Breast epithelium (tissue), 3 donors: Measurements from ENCODE around the gene PLPP2.

ENCODE experiments used
- POLR2A ChIP-seq: fragments of 450-650 bp; IDR thresholded peaks from one replicate; pipeline ENCODE4 v1.6.1; 2016; ENCODE audit warnings: antibody characterized with exemption, mild to moderate bottlenecking, moderate library complexity
- POLR2AphosphoS5 ChIP-seq, 3 donors: sonication (generic); formaldehyde crosslinking; IDR thresholded peaks; one replicate each; pipeline ENCODE4 v1.6.1; 2017; ENCODE audit warnings: antibody characterized with exemption in 3 of 3
- TF ChIP-seq, protein P1 (sequence below), 3 donors: fragments of 450-650 bp; IDR thresholded peaks; one replicate each; pipeline ENCODE4 v1.5.1; 2016 to 2017; ENCODE audit warnings: antibody characterized with exemption in 3 of 3, mild to moderate bottlenecking in 3 of 3, moderate library complexity in 3 of 3

DNA sequence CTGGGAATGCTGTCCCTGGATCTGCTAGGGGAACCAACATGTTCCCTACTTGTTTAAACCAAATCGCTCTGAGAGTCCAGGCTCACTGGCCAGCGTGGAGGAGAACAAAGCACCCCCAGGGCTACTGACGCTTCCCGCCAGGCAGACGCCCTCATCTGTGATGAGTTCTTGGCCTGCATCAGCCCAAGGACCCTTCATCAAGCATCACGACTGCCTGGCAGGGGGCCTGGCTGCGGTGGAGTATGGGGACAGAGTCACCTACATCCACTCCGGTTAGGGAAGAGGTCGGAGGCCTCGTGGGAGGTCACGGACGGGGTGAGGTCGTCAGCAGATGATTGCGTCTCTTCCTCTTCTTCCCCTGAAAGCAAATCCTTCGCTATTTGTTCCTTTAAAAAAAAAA is 35.7 kb upstream of the PLPP2 start:
- TF ChIP-seq, protein P1, sequence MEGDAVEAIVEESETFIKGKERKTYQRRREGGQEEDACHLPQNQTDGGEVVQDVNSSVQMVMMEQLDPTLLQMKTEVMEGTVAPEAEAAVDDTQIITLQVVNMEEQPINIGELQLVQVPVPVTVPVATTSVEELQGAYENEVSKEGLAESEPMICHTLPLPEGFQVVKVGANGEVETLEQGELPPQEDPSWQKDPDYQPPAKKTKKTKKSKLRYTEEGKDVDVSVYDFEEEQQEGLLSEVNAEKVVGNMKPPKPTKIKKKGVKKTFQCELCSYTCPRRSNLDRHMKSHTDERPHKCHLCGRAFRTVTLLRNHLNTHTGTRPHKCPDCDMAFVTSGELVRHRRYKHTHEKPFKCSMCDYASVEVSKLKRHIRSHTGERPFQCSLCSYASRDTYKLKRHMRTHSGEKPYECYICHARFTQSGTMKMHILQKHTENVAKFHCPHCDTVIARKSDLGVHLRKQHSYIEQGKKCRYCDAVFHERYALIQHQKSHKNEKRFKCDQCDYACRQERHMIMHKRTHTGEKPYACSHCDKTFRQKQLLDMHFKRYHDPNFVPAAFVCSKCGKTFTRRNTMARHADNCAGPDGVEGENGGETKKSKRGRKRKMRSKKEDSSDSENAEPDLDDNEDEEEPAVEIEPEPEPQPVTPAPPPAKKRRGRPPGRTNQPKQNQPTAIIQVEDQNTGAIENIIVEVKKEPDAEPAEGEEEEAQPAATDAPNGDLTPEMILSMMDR (IDR thresholded peaks at IDR 0.05) = no peak
- TF ChIP-seq POLR2A (no peak), POLR2AphosphoS5 (IDR thresholded peaks at IDR 0.05) (no peak)
